HCT116 (cell line): ENCODE measurements around the gene TACC2. TPM values are rescaled to one million over a fixed set of nuclear protein-coding genes. Genes with fewer than 3 reads are reported as not detected.

Experiments used
- ATAC-seq: fragments of 200-7000 bp; cut with Tn5 transposase; 2 replicates; pipeline ENCODE4 v1.9.1; 2020; ENCODE audit warnings: mild to moderate bottlenecking, moderate library complexity
- BruUV-seq: library from RNA; stranded (reverse); fragments of 400-500 nt; replicated peaks from 2 replicates; lab custom pipeline; 2021; lab: Mats Ljungman, UMichigan
- CTCF ChIA-PET: fragments of 300-600 bp; sonication (Branson Sonifier 250); formaldehyde crosslinking; loops from one replicate; lab custom pipeline; 2021; ENCODE audit warnings: antibody characterized with exemption; lab: Charles Lee
- POLR2A ChIA-PET: fragments of 300-600, 350-600 bp; sonication (Branson Sonifier 250); formaldehyde crosslinking; loops from one replicate; lab custom pipeline; 2021; ENCODE audit warnings: antibody characterized with exemption; lab: Charles Lee
- RAD21 ChIA-PET, 2 experiments: fragments of 300-600 bp; sonication (Branson Sonifier 250); formaldehyde crosslinking; loops; one replicate each; lab custom pipeline; 2023; ENCODE audit warnings: low total read pairs in 2 of 2; ENCODE audit not compliant: uncharacterized antibody in 2 of 2, unreplicated experiment in 2 of 2, low non-redundant PET in 1 of 2; lab: Charles Lee
- DNase-seq: peaks from one replicate; pipeline ENCODE4 v3.0.0-alpha.2; 2010; ENCODE audit warnings: low read depth, low spot score
- H2AFZ ChIP-seq: fragments of 200-600 bp; shearing (Covaris generic), sonication (generic); 2 replicates; pipeline ENCODE4 v1.6.1; 2017; ENCODE audit warnings: low read depth, mixed run types, mixed read lengths, antibody characterized with exemption, low read length; ENCODE audit not compliant: poor library complexity, severe bottlenecking
- H3K27ac ChIP-seq: 2 replicates; pipeline ENCODE4 v1.5.1; 2012; ENCODE audit warnings: low read depth, low read length
- H3K27me3 ChIP-seq: fragments of 200-600 bp; sonication (generic); 2 replicates; pipeline ENCODE4 v1.6.1; 2016; ENCODE audit warnings: mixed run types, low read length, mixed read lengths; ENCODE audit not compliant: insufficient read depth
- H3K36me3 ChIP-seq, 2 experiments: fragments of 200-500 bp in 1 of 2; fragments of 200-600 bp in 1 of 2; sonication (Bioruptor generic) in 1 of 2; sonication (generic) in 1 of 2; 2 replicates each; pipeline versions ENCODE4 v1.5.1 to v1.6.1; 2014 to 2016; ENCODE audit warnings: low read length in 2 of 2, inconsistent platforms in 1 of 2, mixed read lengths in 1 of 2, mixed run types in 1 of 2; ENCODE audit not compliant: insufficient read depth in 2 of 2, control insufficient read depth in 1 of 2
- H3K4me1 ChIP-seq, 2 experiments: fragments of 200-600 bp in 1 of 2; sonication (generic) in 1 of 2; 2 replicates each; pipeline versions ENCODE4 v1.5.1 to v1.6.1; 2012 to 2017; ENCODE audit warnings: low read length in 2 of 2, inconsistent platforms in 1 of 2, mild to moderate bottlenecking in 1 of 2, mixed read lengths in 1 of 2, mixed run types in 1 of 2, moderate library complexity in 1 of 2; ENCODE audit not compliant: insufficient read depth in 2 of 2, control insufficient read depth in 1 of 2
- H3K4me2 ChIP-seq: fragments of 200-600 bp; sonication (generic); 2 replicates; pipeline ENCODE4 v1.6.1; 2017; ENCODE audit warnings: mixed run types, low read length, mixed read lengths
- H3K4me3 ChIP-seq, 2 experiments: fragments of 200-600 bp in 1 of 2; sonication (generic) in 1 of 2; replicated peaks in 1 of 2; 2 replicates each; pipeline ENCODE4 v1.5.1; 2011 to 2016; ENCODE audit warnings: low read length in 2 of 2, control low read depth in 1 of 2, low read depth in 1 of 2, mild to moderate bottlenecking in 1 of 2, mixed read lengths in 1 of 2, mixed run types in 1 of 2
- H3K79me2 ChIP-seq: fragments of 200-600 bp; sonication (generic); 2 replicates; pipeline ENCODE4 v1.6.1; 2017; ENCODE audit warnings: mild to moderate bottlenecking, mixed run types, low read length, moderate library complexity, mixed read lengths; ENCODE audit not compliant: insufficient read depth
- H3K9ac ChIP-seq: fragments of 200-600 bp; sonication (generic); 2 replicates; pipeline ENCODE4 v1.6.1; 2016; ENCODE audit warnings: low read length, mixed read lengths
- H3K9me2 ChIP-seq: fragments of 200-600 bp; sonication (generic), shearing (Covaris generic); 2 replicates; pipeline ENCODE4 v1.6.1; 2017; ENCODE audit warnings: mixed run types, mild to moderate bottlenecking, moderate library complexity; ENCODE audit not compliant: insufficient read depth
- H3K9me3 ChIP-seq, 2 experiments: fragments of 200-500 bp in 1 of 2; fragments of 200-600 bp in 1 of 2; sonication (Bioruptor generic) in 1 of 2; sonication (generic) in 1 of 2; 2 replicates each; pipeline ENCODE4 v1.6.1; 2014 to 2017; ENCODE audit warnings: low read length in 2 of 2, mixed read lengths in 2 of 2, inconsistent platforms in 1 of 2, low read depth in 1 of 2, mild to moderate bottlenecking in 1 of 2, mixed run types in 1 of 2, moderate library complexity in 1 of 2; ENCODE audit not compliant: control insufficient read depth in 1 of 2, insufficient read depth in 1 of 2
- H4K20me1 ChIP-seq: fragments of 200-600 bp; sonication (generic), shearing (Covaris generic); 2 replicates; pipeline ENCODE4 v1.6.1; 2017; ENCODE audit warnings: mixed run types, mild to moderate bottlenecking, moderate library complexity; ENCODE audit not compliant: insufficient read depth
- EGR1 ChIP-seq: IDR thresholded peaks from 2 replicates; pipeline ENCODE4 v1.6.1; 2012; ENCODE audit warnings: low read depth
- ELF1 ChIP-seq: IDR thresholded peaks from 2 replicates; pipeline ENCODE4 v1.6.1; 2012; ENCODE audit warnings: low read depth, borderline replicate concordance
- EZH2 ChIP-seq: fragments of 200-600 bp; sonication (generic); IDR thresholded peaks from 2 replicates; pipeline ENCODE4 v1.6.1; 2017; ENCODE audit warnings: antibody characterized with exemption, mixed run types
- EZH2phosphoT487 ChIP-seq: fragments of 200-600 bp; IDR thresholded peaks from 2 replicates; pipeline ENCODE4 v1.6.1; 2018; ENCODE audit warnings: antibody characterized with exemption, borderline replicate concordance
- FOSL1 ChIP-seq: IDR thresholded peaks from 2 replicates; pipeline ENCODE4 v1.6.1; 2012; ENCODE audit warnings: low read depth
- JUND ChIP-seq: IDR thresholded peaks from 2 replicates; pipeline ENCODE4 v1.6.1; 2012
- POLR2A ChIP-seq: IDR thresholded peaks from 2 replicates; pipeline ENCODE4 v1.7.0; 2011; ENCODE audit warnings: borderline replicate concordance; ENCODE audit not compliant: insufficient read depth, insufficient read length; ENCODE audit errors: extremely low read depth
- POLR2AphosphoS5 ChIP-seq: IDR thresholded peaks from 2 replicates; pipeline ENCODE4 v1.6.1; 2011; ENCODE audit warnings: mild to moderate bottlenecking, low read depth, low read length, moderate library complexity
- SIN3A ChIP-seq: IDR thresholded peaks from 2 replicates; pipeline ENCODE4 v1.6.1; 2012; ENCODE audit warnings: low read depth
- SRF ChIP-seq: IDR thresholded peaks from 2 replicates; pipeline ENCODE4 v1.6.1; 2012; ENCODE audit warnings: low read depth
- TCF7L2 ChIP-seq: IDR thresholded peaks from 2 replicates; pipeline ENCODE4 v1.7.0; 2011; ENCODE audit warnings: borderline replicate concordance, inconsistent platforms; ENCODE audit not compliant: insufficient read depth, insufficient read length; ENCODE audit errors: extremely low read depth
- YY1 ChIP-seq: IDR thresholded peaks from 2 replicates; pipeline ENCODE4 v1.6.1; 2011; ENCODE audit warnings: low read length, low read depth, moderate library complexity, mild to moderate bottlenecking; ENCODE audit not compliant: insufficient replicate concordance; ENCODE audit errors: extremely low read depth
- ZFX ChIP-seq: fragments of 450-650 bp; IDR thresholded peaks from 2 replicates; pipeline ENCODE4 v1.6.1; 2017
- ZNF274 ChIP-seq: fragments of 200-500 bp; sonication (Bioruptor generic); IDR thresholded peaks from 2 replicates; pipeline ENCODE4 v1.6.1; 2014; ENCODE audit warnings: mild to moderate bottlenecking, low read depth, low read length, inconsistent platforms
- intact Hi-C: fragments of 100-400 bp; cut with micrococcal nuclease; formaldehyde crosslinking; loops from 2 replicates; pipeline ENCODE4 v1.10.0; 2022
- total RNA-seq: library from RNA; stranded (reverse); gene quantifications from one replicate; pipeline ENCODE4 v1.2.1, GENCODE V29; 2021; ENCODE audit not compliant: unreplicated experiment
- TF ChIP-seq, protein P1 (sequence below): IDR thresholded peaks from 2 replicates; pipeline ENCODE4 v1.6.1; 2012
- TF ChIP-seq, protein P2 (sequence below): IDR thresholded peaks from 2 replicates; pipeline ENCODE4 v1.6.1; 2012
- TF ChIP-seq, protein P3 (sequence below), 3 experiments: fragments of 200-600 bp in 1 of 3; sonication (generic) in 1 of 3; IDR thresholded peaks in 2 of 3; conservative IDR thresholded peaks in 1 of 3; 2 replicates each; pipeline ENCODE4 v1.5.1; 2012 to 2017; ENCODE audit warnings: low read depth in 2 of 3, low read length in 2 of 3, antibody characterized with exemption in 1 of 3, borderline replicate concordance in 1 of 3, control low read depth in 1 of 3, mild to moderate bottlenecking in 1 of 3, mixed read lengths in 1 of 3, mixed run types in 1 of 3, moderate library complexity in 1 of 3; ENCODE audit not compliant: insufficient read depth in 1 of 3
- TF ChIP-seq, protein P4 (sequence below): IDR thresholded peaks from 2 replicates; pipeline ENCODE4 v1.6.1; 2012; ENCODE audit warnings: low read depth
- TF ChIP-seq, protein P5 (sequence below): IDR thresholded peaks from 2 replicates; pipeline ENCODE4 v1.6.1; 2011; ENCODE audit warnings: mild to moderate bottlenecking, low read length, moderate library complexity; ENCODE audit not compliant: insufficient replicate concordance; ENCODE audit errors: extremely low read depth

TACC2 gene
- total RNA-seq, 1 experiment from 2014 or later = 38.6 TPM

DNA sequence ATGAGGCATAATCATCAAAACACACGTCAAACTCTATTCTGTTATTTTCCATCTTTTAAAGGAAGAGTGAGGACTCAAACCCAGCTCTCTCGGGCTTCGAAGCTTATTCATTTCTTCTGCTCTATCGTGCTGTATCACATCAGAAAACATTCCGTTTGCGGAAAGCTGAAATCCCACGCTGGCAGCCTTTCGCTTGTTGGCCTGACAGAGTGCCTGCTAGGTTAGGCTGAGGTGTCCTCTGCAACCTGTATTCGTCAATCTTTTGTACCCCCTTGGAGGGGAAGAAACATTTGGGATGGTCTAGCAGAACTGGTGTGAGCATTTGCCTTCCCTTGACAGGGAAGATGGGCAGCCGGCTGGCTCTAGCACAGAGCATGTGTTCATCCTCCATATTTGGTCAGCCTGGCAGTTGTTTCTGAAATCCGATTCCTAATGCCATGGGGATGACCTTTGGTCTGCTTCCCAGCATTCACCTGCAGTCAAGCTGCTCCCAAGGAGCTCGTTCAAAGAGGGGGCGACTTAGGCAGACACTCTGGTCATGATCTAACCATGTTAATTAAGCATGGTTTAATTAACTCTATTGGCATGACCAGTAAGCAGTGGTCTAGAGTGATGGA, 55.2 kb downstream of the TACC2 start:
- no peak for DNase-seq
- TF ChIP-seq ELF1 (no peak), EGR1 (no peak), EZH2 (no peak), FOSL1 (no peak), SIN3A (no peak), EZH2phosphoT487 (no peak), SRF (peak; percentile 98), TCF7L2 (no peak), YY1 (no peak), JUND (no peak), POLR2AphosphoS5 (peak; percentile 27; the same call in 1 of the 2 replicates), ZNF274 (no peak), ZFX (no peak), POLR2A (no peak)
- TF ChIP-seq, protein P1, sequence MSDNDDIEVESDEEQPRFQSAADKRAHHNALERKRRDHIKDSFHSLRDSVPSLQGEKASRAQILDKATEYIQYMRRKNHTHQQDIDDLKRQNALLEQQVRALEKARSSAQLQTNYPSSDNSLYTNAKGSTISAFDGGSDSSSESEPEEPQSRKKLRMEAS = peak; percentile 72
- TF ChIP-seq, protein P2, sequence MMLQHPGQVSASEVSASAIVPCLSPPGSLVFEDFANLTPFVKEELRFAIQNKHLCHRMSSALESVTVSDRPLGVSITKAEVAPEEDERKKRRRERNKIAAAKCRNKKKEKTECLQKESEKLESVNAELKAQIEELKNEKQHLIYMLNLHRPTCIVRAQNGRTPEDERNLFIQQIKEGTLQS = no peak
- TF ChIP-seq, protein P3, sequence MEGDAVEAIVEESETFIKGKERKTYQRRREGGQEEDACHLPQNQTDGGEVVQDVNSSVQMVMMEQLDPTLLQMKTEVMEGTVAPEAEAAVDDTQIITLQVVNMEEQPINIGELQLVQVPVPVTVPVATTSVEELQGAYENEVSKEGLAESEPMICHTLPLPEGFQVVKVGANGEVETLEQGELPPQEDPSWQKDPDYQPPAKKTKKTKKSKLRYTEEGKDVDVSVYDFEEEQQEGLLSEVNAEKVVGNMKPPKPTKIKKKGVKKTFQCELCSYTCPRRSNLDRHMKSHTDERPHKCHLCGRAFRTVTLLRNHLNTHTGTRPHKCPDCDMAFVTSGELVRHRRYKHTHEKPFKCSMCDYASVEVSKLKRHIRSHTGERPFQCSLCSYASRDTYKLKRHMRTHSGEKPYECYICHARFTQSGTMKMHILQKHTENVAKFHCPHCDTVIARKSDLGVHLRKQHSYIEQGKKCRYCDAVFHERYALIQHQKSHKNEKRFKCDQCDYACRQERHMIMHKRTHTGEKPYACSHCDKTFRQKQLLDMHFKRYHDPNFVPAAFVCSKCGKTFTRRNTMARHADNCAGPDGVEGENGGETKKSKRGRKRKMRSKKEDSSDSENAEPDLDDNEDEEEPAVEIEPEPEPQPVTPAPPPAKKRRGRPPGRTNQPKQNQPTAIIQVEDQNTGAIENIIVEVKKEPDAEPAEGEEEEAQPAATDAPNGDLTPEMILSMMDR (IDR thresholded peaks at IDR 0.05 in 2 of 3, conservative IDR thresholded peaks at IDR 0.05 in 1 of 3; ENCODE audit: borderline replicate concordance in 1 of 3, insufficient read depth in 1 of 3, low read depth in 2 of 3, low read length in 2 of 3) = no peak
- TF ChIP-seq, protein P4, sequence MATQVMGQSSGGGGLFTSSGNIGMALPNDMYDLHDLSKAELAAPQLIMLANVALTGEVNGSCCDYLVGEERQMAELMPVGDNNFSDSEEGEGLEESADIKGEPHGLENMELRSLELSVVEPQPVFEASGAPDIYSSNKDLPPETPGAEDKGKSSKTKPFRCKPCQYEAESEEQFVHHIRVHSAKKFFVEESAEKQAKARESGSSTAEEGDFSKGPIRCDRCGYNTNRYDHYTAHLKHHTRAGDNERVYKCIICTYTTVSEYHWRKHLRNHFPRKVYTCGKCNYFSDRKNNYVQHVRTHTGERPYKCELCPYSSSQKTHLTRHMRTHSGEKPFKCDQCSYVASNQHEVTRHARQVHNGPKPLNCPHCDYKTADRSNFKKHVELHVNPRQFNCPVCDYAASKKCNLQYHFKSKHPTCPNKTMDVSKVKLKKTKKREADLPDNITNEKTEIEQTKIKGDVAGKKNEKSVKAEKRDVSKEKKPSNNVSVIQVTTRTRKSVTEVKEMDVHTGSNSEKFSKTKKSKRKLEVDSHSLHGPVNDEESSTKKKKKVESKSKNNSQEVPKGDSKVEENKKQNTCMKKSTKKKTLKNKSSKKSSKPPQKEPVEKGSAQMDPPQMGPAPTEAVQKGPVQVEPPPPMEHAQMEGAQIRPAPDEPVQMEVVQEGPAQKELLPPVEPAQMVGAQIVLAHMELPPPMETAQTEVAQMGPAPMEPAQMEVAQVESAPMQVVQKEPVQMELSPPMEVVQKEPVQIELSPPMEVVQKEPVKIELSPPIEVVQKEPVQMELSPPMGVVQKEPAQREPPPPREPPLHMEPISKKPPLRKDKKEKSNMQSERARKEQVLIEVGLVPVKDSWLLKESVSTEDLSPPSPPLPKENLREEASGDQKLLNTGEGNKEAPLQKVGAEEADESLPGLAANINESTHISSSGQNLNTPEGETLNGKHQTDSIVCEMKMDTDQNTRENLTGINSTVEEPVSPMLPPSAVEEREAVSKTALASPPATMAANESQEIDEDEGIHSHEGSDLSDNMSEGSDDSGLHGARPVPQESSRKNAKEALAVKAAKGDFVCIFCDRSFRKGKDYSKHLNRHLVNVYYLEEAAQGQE = no peak
- TF ChIP-seq, protein P5, sequence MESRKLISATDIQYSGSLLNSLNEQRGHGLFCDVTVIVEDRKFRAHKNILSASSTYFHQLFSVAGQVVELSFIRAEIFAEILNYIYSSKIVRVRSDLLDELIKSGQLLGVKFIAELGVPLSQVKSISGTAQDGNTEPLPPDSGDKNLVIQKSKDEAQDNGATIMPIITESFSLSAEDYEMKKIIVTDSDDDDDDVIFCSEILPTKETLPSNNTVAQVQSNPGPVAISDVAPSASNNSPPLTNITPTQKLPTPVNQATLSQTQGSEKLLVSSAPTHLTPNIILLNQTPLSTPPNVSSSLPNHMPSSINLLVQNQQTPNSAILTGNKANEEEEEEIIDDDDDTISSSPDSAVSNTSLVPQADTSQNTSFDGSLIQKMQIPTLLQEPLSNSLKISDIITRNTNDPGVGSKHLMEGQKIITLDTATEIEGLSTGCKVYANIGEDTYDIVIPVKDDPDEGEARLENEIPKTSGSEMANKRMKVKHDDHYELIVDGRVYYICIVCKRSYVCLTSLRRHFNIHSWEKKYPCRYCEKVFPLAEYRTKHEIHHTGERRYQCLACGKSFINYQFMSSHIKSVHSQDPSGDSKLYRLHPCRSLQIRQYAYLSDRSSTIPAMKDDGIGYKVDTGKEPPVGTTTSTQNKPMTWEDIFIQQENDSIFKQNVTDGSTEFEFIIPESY = no peak

More for the DNA sequence above, 55.2 kb downstream of the TACC2 start:
- ATAC-seq = peak; percentile 83
- no peaks in the 10 kb centered on the region for H3K79me2 ChIP-seq
- H3K4me1 ChIP-seq = peaks cover 15 to 20% of the 10 kb centered on the region in 2 experiments
- intact Hi-C loops = no loop called here
- H3K27ac ChIP-seq = no peak overlapping the region
- POLR2A ChIA-PET = interaction anchor here (1.2 kb wide), 3 partner anchors 16 to 69 kb away, joined by 3 to 4 read pairs (median 4); no protein-coding TSS in a partner anchor
- H3K4me3 ChIP-seq = peak overlapping the region in 1 of 2 experiments; percentile 5; a peak in 1 of 4 replicates
- H3K27me3 ChIP-seq = no peaks in the 10 kb centered on the region
- peak overlapping the region; percentile 85 for H2AFZ ChIP-seq
- peak overlapping the region; percentile 8; the same call in 1 of the 2 replicates for H3K9ac ChIP-seq
- peak overlapping the region; percentile 60 for H3K4me2 ChIP-seq
- no peaks in the 10 kb centered on the region for H3K9me3 ChIP-seq
- H3K9me2 ChIP-seq = no peaks in the 10 kb centered on the region
- H4K20me1 ChIP-seq = no peaks in the 10 kb centered on the region
- no peaks in the 10 kb centered on the region for H3K36me3 ChIP-seq
- RAD21 ChIA-PET = no interaction called here
- BruUV-seq = no TSS peak
- CTCF ChIA-PET = interaction anchor here (1.5 kb wide), 1 partner anchor 11 kb away, joined by 3 read pairs; no protein-coding TSS in a partner anchor
